ENCODE results near the gene NOS1. TPM values are rescaled to one million over a fixed set of nuclear protein-coding genes. Genes with fewer than 3 reads are reported as not detected.

NOS1 gene
- total RNA-seq, 4 donors from 2014 or later, result not detected

- TF ChIP-seq CTCF (IDR thresholded peaks at IDR 0.05; ENCODE audit: low read depth), result no peak
These were observed 134.9 kb downstream of the NOS1 start for GRCh38 chr12:117226505-117226904.

GRCh38 chr12:117225179-117225578 is 136.2 kb downstream of the NOS1 start:
- TF ChIP-seq CTCF (IDR thresholded peaks at IDR 0.05; ENCODE audit: low read depth), result no peak

GRCh38 chr12:117218149-117218548 is 143.3 kb downstream of the NOS1 start:
- no peak for TF ChIP-seq CTCF (IDR thresholded peaks at IDR 0.05; ENCODE audit: low read depth)

GRCh38 chr12:117216686-117217085 is 144.7 kb downstream of the NOS1 start:
- TF ChIP-seq CTCF (IDR thresholded peaks at IDR 0.05; ENCODE audit: low read depth), result no peak

GRCh38 chr12:117214797-117215196 is 146.6 kb downstream of the NOS1 start:
- TF ChIP-seq CTCF (IDR thresholded peaks at IDR 0.05; ENCODE audit: low read depth), result no peak

GRCh38 chr12:117213295-117213808 is 148.1 kb downstream of the NOS1 start:
- no peak for TF ChIP-seq CTCF (IDR thresholded peaks at IDR 0.05; ENCODE audit: low read depth)

- no peak for TF ChIP-seq CTCF (IDR thresholded peaks at IDR 0.05; ENCODE audit: low read depth)
These were observed 148.7 kb downstream of the NOS1 start for GRCh38 chr12:117212563-117213190.
